ENCODE results near the gene GUCY2F. TPM values are rescaled to one million over a fixed set of nuclear protein-coding genes. Genes with fewer than 3 reads are reported as not detected.

GUCY2F gene
- total and polyA plus RNA-seq, 2 donors (not counting 3 experiments of a cell fraction or from before 2014, with no cell fraction given) = 0.01 TPM; not detected in 1

DNA sequence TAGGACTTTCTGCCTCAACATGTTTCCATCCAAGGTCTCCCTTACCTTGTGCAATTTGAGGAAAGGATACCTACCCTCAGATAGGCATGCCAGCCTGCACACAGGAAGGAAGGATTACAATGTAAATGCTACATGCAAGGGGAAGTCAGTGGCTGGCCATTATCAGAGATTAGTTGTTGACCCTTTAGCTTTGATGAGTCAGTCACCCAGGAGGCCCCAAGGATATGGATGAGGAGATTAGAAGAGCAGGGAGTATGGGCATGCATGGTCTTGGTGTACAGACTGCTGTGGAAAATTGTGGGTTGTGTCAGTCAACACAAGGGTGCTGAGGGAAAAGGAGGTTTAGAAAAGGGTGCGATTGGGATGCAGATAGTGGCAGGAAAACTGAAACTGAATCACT is 92.0 kb downstream of the GUCY2F start:
- H3K27me3 ChIP-seq (ENCODE audit: control insufficient read depth in 2 of 2, insufficient read depth in 2 of 2, low read length in 2 of 2) = no peaks in the 10 kb centered on the region
- no peak overlapping the region for H3K27ac ChIP-seq (ENCODE audit: insufficient read depth, low read depth, low read length)
- no peak for DNase-seq (ENCODE audit: low read depth, low spot score)
- H3K9me3 ChIP-seq (replicated peaks; ENCODE audit: control insufficient read depth, insufficient read depth, low read length) = no peaks in the 10 kb centered on the region
- no peaks in the 10 kb centered on the region for H4K20me1 ChIP-seq (replicated peaks; ENCODE audit: control insufficient read depth, extremely low read depth, insufficient read depth, low read length)
- H3K9me1 ChIP-seq (replicated peaks; ENCODE audit: control insufficient read depth, extremely low read depth, insufficient read depth, low read length) = no peaks in the 10 kb centered on the region
- no peaks in the 10 kb centered on the region for H3K4me1 ChIP-seq (ENCODE audit: control insufficient read depth, extremely low read depth, insufficient read depth, low read length)
- BruUV-seq (replicated peaks) = no TSS peak
- ChIA-PET CTCF (interaction anchor here (1.1 kb wide), 1 partner anchor 690 kb away, joined by 5 read pairs; no protein-coding TSS in a partner anchor), POLR2A (no interaction called here)
- H3K9ac ChIP-seq (replicated peaks; ENCODE audit: extremely low read depth, insufficient read depth, low read length) = no peak overlapping the region
- no peaks in the 10 kb centered on the region for H3K79me2 ChIP-seq (ENCODE audit: control insufficient read depth, insufficient read depth, low read length)
- no peak overlapping the region for H3K4me2 ChIP-seq (ENCODE audit: insufficient read depth, low read length)
- dilution Hi-C loops (cut with MboI; ENCODE audit: extremely low pct_ligation_motif_present, low sequenced_read_pairs) = no loop called here
- no peak overlapping the region for H2AFZ ChIP-seq (ENCODE audit: low read depth, low read length)
- no peaks in the 10 kb centered on the region for H3K36me3 ChIP-seq (ENCODE audit: control insufficient read depth in 2 of 2, extremely low read depth in 1 of 2, insufficient read depth in 2 of 2, low read length in 2 of 2)
- H3K4me3 ChIP-seq (replicated peaks in 1 of 3; ENCODE audit: insufficient read depth in 1 of 3, low read depth in 1 of 3, low read length in 3 of 3) = no peak overlapping the region
- intact Hi-C loops (cut with micrococcal nuclease) = no loop called here
- no peak for FAIRE-seq
- TF ChIP-seq JUN (IDR thresholded peaks at IDR 0.05; ENCODE audit: borderline replicate concordance, insufficient read depth, insufficient read length, low read depth) (no peak), EZH2 (IDR thresholded peaks at IDR 0.05; ENCODE audit: borderline replicate concordance, low read depth, low read length, severe bottlenecking) (no peak), GATA2 (IDR thresholded peaks at IDR 0.05; ENCODE audit: insufficient read depth, insufficient read length, low read depth, low read length) (no peak)
- TF ChIP-seq, protein P1, sequence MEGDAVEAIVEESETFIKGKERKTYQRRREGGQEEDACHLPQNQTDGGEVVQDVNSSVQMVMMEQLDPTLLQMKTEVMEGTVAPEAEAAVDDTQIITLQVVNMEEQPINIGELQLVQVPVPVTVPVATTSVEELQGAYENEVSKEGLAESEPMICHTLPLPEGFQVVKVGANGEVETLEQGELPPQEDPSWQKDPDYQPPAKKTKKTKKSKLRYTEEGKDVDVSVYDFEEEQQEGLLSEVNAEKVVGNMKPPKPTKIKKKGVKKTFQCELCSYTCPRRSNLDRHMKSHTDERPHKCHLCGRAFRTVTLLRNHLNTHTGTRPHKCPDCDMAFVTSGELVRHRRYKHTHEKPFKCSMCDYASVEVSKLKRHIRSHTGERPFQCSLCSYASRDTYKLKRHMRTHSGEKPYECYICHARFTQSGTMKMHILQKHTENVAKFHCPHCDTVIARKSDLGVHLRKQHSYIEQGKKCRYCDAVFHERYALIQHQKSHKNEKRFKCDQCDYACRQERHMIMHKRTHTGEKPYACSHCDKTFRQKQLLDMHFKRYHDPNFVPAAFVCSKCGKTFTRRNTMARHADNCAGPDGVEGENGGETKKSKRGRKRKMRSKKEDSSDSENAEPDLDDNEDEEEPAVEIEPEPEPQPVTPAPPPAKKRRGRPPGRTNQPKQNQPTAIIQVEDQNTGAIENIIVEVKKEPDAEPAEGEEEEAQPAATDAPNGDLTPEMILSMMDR (IDR thresholded peaks at IDR 0.05; ENCODE audit: extremely low read depth in 1 of 2, insufficient read depth in 1 of 2, low read depth in 1 of 2, low read length in 2 of 2) = no peak

DNA sequence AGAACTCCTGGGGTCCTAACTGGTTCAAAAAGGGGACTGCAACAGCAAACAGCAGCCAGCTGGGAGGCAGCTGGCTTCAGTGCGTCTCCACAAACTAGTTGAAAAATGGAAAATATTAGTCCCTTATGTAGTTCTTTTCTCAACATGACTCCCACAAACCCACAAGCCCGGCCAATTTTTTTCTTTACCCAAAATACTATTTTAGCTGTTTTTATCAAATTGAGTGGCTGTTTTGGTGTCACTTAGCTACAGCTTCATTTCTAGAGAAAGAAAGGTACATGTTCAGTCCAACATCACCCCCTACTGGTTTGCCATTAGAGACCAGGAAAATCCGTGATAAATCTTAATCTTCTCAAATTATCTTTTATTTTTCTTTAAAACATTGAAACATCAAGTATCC is 97.2 kb downstream of the GUCY2F start:
- ChIA-PET POLR2A (no interaction called here), CTCF (interaction anchor here (0.6 to 9.5 kb wide), 21 partner anchors 13 to 1219 kb away, joined by 3 to 250 read pairs (median 4); no protein-coding TSS in a partner anchor)
- H3K27me3 ChIP-seq (ENCODE audit: control insufficient read depth in 2 of 2, insufficient read depth in 2 of 2, low read length in 2 of 2) = peaks cover 0 to 1% of the 10 kb centered on the region in 2 experiments
- DNase-seq (ENCODE audit: low read depth, low spot score) (peak; percentile 28), FAIRE-seq (peak; percentile 85)
- dilution Hi-C loops (cut with MboI; ENCODE audit: extremely low pct_ligation_motif_present, low sequenced_read_pairs) (no loop called here), intact Hi-C loops (cut with micrococcal nuclease) (loop anchor here (1.0 to 5.0 kb wide), 3 partner anchors 37 to 1182 kb away; no protein-coding TSS in a partner anchor)
- H3K4me3 ChIP-seq (replicated peaks in 1 of 3; ENCODE audit: insufficient read depth in 1 of 3, low read depth in 1 of 3, low read length in 3 of 3) = no peak overlapping the region
- BruUV-seq (replicated peaks) = no TSS peak
- no peaks in the 10 kb centered on the region for H3K36me3 ChIP-seq (ENCODE audit: control insufficient read depth in 2 of 2, extremely low read depth in 1 of 2, insufficient read depth in 2 of 2, low read length in 2 of 2)
- no peak overlapping the region for H3K9ac ChIP-seq (replicated peaks; ENCODE audit: extremely low read depth, insufficient read depth, low read length)
- H3K9me1 ChIP-seq (replicated peaks; ENCODE audit: control insufficient read depth, extremely low read depth, insufficient read depth, low read length) = no peaks in the 10 kb centered on the region
- H2AFZ ChIP-seq (ENCODE audit: low read depth, low read length) = no peak overlapping the region
- H3K4me2 ChIP-seq (ENCODE audit: insufficient read depth, low read length) = no peak overlapping the region
- H3K9me3 ChIP-seq (replicated peaks; ENCODE audit: control insufficient read depth, insufficient read depth, low read length) = no peaks in the 10 kb centered on the region
- no peak for TF ChIP-seq FOS (IDR thresholded peaks at IDR 0.05; ENCODE audit: borderline replicate concordance, insufficient read depth, low read length)
- TF ChIP-seq, protein P1 (IDR thresholded peaks at IDR 0.05; ENCODE audit: extremely low read depth in 1 of 2, insufficient read depth in 1 of 2, low read depth in 1 of 2, low read length in 2 of 2) = peak; percentile 10 to 29
- no peak overlapping the region for H3K27ac ChIP-seq (ENCODE audit: insufficient read depth, low read depth, low read length)
- no peaks in the 10 kb centered on the region for H4K20me1 ChIP-seq (replicated peaks; ENCODE audit: control insufficient read depth, extremely low read depth, insufficient read depth, low read length)
- H3K79me2 ChIP-seq (ENCODE audit: control insufficient read depth, insufficient read depth, low read length) = no peaks in the 10 kb centered on the region
- H3K4me1 ChIP-seq (ENCODE audit: control insufficient read depth, extremely low read depth, insufficient read depth, low read length) = no peaks in the 10 kb centered on the region

All from endothelial cell of umbilical vein (primary cell).